HUDEP-2 (cell line): ENCODE measurements around the gene CDC20.

Source experiments
- DNase-seq, 76 experiments: peaks; one replicate each; lab custom pipeline; 2025; ENCODE audit not compliant: unreplicated experiment in 76 of 76; lab: John Stamatoyannopoulos, UW

The CDC20 gene

DNA sequence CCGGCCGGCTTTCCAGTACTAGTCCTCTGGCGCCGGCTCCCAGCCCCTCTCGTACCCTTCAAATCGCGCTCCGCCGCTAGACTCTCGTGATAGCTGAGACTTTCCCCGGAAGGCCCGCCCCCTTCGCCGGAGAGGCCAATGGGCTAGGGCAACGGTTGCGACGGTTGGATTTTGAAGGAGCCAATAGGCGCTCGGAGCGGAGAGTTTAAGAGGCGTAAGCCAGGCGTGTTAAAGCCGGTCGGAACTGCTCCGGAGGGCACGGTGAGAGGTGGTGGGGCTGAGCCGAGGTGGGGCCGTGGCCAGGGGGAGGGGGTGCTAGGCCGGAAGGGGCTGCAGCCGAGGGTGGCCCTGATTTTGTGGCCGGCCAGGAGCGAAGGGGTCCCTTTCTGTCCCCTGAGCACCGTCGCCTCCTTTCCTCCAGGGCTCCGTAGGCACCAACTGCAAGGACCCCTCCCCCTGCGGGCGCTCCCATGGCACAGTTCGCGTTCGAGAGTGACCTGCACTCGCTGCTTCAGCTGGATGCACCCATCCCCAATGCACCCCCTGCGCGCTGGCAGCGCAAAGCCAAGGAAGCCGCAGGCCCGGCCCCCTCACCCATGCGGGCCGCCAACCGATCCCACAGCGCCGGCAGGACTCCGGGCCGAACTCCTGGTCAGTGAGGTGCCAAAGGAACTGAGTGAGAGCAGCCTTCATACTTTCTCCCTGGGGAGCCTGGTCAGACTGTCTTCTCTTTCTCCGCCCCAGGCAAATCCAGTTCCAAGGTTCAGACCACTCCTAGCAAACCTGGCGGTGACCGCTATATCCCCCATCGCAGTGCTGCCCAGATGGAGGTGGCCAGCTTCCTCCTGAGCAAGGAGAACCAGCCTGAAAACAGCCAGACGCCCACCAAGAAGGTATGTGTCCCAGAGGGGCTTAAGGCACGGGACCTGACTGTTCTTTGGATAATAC is at the start of gene CDC20:
Gene CDC20, plus strand, starts transcription at position 236 of the 948 bp plus-strand sequence. Its CDS starts 235 bp downstream, at position 471.
- DNase-seq: peak in 75 of 76 experiments; percentile 60 to 98 (median 96)

DNA sequence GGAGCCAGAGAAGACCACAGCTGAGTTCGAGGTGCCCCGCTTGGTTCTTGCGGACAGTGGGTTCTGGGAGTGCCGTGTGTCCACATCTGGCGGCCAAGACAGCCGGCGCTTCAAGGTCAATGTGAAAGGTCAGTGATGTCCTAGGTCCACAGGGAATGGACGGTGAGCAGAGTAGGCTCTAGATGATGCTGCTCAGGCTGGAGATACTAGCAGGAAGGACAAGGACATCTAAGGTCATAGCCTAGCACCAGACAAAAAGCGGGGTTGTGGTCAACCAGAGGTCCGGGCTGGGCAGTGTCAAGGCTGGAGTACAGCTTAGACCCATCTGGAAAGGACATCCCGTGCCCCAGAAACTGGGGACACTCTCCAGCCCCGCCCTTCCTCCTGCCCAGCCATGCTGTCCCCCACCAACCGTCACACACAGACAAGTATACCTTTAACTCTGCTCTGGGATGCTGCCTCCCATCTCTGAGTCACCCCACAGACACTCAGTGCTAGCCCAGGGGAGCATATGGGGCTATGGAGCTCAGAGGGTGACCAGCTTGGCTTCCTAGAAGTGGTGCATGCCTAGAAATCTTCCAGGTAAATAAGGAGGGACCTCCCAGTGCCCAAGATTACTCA is 49.3 kb upstream of the CDC20 start:
- no peak for DNase-seq

DNA sequence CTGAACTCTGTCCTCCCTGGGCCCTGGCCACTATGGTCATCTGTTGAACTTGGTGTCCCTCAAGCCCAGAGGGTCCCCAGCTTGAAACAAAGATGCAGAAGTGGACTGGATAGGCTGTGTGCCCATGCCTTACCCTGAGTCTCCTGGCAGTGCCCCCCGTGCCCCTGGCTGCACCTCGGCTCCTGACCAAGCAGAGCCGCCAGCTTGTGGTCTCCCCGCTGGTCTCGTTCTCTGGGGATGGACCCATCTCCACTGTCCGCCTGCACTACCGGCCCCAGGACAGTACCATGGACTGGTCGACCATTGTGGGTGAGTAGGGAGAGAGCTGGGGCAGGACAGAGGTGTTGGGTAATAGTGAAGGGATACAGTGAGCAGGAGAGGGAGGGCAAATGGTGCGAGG is 47.3 kb upstream of the CDC20 start:
- no peak for DNase-seq

DNA sequence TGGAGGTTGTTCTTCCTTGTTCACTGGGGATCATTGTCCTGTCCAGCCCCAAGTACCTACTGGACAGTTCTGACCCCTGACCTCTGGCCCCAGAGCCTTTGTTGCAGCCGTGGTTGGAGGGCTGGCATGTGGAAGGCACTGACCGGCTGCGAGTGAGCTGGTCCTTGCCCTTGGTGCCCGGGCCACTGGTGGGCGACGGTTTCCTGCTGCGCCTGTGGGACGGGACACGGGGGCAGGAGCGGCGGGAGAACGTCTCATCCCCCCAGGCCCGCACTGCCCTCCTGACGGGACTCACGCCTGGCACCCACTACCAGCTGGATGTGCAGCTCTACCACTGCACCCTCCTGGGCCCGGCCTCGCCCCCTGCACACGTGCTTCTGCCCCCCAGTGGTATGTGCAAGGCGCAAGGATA is 46.6 kb upstream of the CDC20 start:
- DNase-seq: no peak

DNA sequence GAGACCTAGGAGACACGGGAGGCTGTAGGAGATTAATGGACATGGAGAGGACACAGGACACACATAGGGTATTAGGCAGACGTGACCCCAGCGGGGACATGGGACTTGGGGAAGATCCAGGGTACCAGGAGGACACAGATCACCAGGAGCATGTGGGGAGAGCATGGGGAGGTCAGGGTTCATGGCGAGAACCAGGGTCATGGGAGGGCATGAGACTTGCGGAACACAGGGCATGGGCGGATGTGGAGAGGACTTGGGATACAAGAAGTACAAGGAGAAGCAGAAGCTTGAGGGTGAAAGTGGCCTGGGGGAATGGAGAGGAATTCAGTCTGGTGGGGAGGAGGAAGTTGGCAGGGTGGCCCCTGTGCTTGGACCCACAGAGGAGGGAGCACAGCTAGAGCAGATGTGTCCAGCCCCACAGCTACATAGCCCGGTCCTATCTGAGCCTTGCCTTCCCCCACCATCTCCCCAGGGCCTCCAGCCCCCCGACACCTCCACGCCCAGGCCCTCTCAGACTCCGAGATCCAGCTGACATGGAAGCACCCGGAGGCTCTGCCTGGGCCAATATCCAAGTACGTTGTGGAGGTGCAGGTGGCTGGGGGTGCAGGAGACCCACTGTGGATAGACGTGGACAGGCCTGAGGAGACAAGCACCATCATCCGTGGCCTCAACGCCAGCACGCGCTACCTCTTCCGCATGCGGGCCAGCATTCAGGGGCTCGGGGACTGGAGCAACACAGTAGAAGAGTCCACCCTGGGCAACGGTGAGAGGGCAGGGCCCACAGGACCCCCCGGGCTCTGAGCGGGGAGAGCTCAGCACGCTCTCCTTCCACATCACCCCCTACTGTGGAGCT is 45.9 kb upstream of the CDC20 start:
- no peak for DNase-seq

DNA sequence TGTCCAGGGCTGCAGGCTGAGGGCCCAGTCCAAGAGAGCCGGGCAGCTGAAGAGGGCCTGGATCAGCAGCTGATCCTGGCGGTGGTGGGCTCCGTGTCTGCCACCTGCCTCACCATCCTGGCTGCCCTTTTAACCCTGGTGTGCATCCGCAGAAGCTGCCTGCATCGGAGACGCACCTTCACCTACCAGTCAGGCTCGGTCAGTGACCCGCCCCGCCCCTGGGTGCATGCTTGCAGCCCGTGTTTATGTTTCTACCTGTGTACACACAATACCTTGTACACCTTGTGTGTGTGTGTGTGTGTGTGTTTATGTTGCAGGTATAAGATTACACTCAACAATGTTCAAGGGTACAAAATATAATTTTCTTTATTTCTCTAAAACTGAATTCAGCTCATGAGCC is 45.0 kb upstream of the CDC20 start:
- no peak for DNase-seq

DNA sequence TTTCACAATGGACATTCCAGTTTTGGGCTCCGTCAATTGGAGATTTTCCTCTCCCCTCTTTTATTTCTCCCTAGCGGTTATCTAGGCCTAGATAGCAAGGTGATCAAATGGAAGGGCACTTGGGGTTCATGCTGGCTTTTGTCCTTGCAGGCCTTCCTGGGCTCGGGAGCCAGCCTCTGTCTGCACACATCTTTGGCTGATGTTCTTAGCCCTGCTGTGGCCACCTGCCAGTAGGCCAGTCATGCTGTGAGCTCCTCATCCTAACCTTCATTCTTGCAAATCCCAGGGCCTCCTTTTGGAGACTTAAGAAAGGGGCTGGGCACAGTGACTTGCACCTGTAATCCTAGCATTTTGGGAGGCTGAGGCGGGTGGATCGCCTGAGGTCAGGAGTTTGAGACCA is 44.5 kb upstream of the CDC20 start:
- no peak for DNase-seq

DNA sequence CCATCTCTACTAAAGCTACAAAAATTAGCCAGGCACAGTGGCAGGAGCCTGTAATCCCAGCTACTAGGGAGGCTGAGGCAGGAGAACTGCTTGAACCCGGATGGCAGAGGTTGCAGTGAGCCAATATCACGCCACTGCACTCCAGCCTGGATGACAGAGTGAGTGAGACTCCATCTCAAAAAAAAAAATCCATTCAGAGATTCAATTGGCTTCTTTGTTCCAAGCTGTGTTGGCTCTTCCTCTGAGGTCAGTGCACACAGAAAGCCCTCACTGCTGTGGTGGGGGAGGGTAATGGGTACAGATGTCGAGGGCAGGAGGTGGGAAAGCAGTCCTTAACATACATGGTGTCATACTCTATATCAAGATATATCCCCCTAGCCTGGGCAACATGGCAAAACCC is 43.3 kb upstream of the CDC20 start:
- no peak for DNase-seq

DNA sequence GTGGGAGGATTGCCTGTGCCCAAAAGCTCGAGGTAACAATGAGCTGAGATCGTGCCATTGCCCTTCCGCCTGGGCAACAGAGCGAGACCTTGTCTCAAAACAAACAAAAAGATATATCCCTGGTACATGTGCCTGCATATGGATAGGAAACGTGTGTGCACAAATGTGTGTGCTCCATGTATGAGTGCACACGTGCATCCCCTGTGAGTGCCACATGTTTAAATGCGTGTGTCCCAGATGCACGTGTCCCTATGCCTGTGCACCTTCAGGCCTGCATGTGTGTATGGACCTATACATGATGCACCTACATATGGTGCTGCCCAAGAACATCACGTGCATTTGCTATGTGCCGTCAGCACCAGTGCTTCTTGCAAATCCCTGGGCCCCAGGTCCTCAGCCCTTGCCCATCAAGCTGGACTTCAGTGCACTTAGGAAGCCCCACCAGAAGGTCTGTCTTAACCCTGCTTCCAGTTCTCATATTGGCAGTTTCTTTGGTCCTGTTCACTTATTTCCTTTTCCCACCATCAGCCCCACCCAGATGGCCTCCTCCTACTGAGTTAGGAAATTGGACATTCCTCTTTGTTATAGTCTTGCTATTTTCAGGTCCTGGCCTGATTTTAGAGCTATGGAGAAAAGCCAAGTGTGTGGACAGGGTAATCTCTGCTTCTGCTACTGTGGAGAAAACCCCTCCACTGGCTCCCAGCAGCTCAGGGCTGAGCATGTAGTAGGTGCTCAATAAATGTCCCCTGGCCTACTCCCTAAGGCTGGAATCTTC is 42.6 kb upstream of the CDC20 start:
- DNase-seq: no peak

DNA sequence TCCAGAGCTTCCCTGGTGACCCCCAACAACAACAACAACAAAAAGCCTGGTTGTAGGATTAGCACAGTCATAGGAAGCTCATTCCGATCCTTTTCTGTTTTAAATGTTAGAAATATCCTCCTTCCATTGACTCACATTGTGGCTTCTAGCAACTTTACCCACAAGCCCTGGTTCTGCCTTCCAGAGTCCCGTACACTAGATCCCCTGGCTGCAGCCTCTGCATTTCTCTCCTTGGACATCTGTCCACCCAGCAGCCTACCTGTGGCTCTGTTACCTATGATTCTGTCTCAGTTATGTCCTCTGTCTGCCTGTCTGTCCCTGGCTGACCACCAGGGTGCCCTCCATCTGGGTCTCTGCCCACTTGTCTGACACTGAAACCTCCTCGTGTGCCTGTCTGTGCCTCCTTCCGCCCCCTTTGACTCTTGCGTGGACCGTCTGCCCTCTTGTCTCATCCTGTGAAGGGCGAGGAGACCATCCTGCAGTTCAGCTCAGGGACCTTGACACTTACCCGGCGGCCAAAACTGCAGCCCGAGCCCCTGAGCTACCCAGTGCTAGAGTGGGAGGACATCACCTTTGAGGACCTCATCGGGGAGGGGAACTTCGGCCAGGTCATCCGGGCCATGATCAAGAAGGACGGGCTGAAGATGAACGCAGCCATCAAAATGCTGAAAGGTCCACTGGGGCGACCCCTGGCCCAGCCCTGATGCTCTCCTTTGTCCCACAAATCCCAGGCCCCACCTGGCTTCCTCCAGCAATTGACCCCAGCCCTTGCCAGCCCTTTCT is 41.9 kb upstream of the CDC20 start:
- no peak for DNase-seq

DNA sequence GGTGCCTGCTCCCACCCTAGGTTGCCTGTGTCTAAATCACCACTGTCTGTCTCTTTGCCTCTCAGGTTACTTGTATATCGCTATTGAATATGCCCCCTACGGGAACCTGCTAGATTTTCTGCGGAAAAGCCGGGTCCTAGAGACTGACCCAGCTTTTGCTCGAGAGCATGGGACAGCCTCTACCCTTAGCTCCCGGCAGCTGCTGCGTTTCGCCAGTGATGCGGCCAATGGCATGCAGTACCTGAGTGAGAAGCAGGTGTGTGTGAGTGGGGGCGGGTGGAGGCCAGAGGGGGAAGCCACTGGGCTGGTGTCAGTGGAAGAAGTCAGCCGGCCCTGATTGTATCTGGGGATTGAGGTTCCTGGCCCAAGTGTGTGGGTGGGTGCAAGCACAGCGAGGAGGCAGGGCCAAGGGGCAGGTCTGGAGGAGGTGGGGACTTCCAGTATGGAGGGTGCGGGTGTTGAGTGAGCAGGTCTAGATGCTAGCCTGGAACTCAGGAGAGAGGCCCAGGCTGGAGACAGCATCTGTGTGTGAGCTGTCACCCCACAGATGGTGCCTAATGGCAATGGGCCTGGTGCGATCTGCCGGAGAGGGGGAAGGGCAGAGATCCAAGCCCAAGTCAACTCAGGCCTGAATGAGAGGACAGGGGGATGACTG is 40.8 kb upstream of the CDC20 start:
- peak in 1 of 76 experiments; percentile 30 for DNase-seq

DNA sequence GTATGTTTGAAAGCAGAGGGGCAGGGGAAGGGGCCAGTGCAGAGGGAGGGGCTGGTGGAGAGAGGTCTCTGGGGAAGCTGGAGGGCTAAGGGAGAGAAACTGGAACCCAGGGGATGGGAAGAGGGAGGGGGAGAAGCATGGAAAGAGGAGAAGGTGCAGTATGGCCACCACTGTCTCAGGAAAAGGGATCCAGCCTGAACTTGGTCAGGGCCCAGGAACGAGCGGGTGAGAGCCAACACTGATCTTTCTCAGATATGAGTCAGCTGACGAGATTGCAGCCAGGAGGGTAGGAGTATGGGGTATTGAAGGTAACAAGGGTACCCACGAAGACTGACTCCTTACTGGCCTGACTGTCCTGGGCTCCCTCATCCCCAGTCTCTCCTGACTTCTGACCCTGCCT is 40.0 kb upstream of the CDC20 start:
- DNase-seq: no peak

DNA sequence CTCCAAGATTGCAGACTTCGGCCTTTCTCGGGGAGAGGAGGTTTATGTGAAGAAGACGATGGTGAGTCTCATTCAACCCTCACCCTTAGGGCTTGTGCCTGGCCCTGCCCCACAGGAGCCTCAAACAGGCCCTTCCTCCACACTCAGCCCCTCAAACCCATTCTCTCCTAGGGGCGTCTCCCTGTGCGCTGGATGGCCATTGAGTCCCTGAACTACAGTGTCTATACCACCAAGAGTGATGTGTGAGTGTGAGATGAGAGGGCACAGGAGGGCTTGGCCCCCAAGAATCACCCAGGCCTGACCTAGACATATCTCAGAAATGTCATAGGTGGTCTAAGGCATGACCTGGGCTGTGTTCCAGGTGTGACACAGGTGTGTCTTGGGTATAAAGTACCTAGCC is 39.5 kb upstream of the CDC20 start:
- DNase-seq: no peak

DNA sequence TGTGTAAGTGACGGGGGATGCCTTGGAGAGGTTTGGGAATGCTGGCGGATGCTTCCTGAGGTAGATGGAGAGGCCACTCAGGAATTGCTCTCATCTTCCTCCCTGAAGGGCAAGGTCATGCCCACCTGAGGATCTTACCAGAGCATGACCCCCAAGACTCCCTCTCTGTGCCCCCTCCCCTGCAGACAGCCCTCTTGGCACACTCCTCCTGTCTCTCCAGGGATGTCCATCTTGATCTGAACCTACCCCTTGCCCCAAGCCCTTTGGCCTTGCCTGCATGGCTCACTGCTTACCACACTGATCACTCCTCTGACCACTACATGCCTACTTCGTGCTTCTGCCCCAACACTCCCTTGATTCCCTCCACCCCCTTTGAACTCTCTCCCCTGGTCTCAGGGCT is 39.0 kb upstream of the CDC20 start:
- no peak for DNase-seq

DNA sequence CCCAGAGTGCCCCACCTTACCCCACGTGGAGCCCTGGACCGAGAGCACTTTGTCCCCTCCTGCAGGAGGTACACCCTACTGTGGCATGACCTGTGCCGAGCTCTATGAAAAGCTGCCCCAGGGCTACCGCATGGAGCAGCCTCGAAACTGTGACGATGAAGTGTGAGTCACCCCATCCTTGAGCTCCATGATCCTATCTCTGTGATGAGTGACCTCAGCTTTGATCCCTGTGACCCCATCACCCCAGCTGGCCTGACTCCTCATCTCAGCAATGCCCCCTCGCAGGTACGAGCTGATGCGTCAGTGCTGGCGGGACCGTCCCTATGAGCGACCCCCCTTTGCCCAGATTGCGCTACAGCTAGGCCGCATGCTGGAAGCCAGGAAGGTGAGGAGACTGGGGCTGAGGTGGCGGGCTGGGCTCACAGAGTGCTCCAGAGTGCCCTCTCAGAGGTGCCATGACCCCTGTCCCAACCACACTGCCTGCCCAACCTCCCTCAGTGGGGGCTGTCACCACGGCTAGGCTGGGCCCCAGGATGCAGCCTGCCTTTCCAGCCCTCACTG is 37.4 kb upstream of the CDC20 start:
- peak in 1 of 76 experiments; percentile 12 for DNase-seq

DNA sequence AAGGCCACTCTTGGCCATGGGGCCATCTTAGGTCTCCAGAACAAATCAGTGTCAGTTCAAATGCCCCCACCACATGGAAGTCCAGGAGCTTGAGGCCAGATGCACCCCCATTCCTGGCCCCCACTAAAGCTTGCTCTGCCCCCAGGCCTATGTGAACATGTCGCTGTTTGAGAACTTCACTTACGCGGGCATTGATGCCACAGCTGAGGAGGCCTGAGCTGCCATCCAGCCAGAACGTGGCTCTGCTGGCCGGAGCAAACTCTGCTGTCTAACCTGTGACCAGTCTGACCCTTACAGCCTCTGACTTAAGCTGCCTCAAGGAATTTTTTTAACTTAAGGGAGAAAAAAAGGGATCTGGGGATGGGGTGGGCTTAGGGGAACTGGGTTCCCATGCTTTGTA is 36.3 kb upstream of the CDC20 start:
- DNase-seq: no peak

DNA sequence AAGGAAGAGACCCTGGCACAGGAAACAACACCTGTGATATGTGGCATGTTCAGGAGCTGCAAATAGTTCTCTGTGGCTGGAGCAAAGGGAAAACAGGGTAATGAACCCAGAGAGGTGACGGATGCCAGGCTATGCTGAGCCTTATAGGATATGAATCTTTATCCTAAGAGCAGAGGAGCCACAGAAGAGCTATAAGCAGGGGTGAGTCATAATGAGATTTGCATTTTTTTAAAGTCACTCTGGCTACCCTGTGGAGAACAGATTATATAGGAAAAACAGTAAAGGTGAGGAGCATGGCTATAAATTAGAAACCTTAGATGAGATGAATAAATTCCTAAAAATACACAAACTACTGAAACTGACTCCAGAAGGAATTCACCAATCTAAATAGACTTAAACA is 34.0 kb upstream of the CDC20 start:
- no peak for DNase-seq

DNA sequence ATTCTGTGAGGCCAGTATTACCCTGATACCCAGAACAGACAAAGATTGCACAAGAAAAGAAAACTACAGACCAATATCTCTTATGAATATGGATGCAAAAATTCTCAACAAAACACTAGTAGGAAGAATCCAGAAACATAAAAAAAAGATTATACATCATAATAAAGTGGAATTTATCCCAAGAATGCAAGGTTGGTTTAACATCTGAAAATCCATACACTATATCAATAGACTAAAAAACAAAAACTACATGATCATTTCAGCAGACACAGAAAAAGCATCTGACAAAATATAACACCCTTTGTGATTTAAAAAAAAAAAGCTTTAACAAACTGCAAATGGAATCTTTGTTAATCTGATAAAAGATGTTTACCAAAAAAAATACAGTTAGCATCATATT is 33.4 kb upstream of the CDC20 start:
- no peak for DNase-seq
